HG03159 (cell line): ENCODE measurements around the gene ALDOC.

Experiments
- ATAC-seq: cut with Tn5 transposase; IDR thresholded peaks from one replicate; pipeline ENCODE4 v1.9.1; 2021; ENCODE audit warnings: mild to moderate bottlenecking, moderate library complexity; ENCODE audit not compliant: unreplicated experiment

ALDOC gene

DNA sequence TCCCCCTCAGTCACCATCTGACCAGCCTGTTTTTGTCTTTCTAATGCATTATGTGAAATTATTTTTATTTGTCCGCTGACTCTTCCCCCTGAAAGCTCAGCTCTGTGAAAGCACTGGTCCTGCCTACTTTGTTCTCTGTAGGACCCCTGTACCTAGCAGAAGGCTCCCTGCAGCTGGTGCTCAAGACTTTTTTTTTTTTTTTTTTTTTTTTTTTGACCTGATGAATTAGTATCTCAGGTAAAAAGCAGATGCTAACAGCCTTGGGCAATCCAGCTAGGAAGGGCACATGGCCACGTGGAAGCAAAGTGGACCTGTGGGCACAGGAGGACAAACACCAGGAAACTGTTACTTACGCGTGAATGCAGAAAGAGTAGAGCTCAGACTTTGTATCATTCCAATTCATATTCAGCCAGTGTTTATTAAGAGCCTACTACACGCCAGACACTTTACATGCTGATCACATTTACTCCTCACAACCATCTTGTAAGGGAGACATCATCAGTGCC is 23.6 kb downstream of the ALDOC start:
- no peak for ATAC-seq

DNA sequence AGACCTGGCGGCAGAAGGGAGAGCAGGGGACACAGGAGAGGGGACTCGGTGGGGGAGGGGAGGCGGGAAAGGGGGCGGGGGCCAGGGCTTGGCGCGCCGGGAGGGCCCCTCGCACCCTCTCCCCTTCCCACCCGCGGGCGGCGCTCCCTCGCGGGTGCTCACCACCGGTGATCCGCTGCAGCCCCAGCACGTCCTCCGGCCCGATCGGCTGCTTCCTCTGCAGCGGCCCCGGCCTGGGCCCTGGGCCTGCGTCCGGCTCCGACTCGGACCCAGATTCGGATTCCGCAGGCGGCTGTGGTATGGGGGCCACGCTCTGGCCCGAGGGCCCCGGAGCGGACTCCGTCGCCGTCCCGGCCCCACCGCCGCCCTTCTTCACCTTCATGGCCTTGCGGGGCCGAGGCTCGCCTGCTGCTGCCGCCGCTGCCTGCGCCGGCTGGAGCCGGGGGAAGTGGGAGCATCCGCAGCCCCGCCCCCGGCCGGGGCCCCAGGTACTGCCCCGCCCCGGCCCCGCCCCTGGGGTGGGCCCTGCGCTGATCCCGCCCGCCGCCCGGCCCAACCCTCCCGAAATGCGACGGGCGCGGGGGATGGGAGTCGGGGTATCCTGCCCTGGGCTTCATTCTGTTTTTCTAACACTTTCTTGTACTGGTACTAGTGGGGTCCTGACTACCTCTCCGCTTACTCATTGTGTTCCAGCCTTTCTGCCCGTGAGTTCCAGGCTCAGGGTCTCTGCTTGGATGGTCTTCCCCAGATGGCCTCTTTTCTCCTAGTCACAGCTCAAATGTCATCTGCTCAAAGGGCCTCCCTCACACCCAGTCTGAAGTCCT is 24.3 kb downstream of the ALDOC start, which contains the start of gene UNC119:
Gene UNC119, minus strand, starts transcription at position 449 of the 824 bp plus-strand sequence. Its CDS starts 67 bp downstream, at position 382.
- ATAC-seq: peak; percentile 52

DNA sequence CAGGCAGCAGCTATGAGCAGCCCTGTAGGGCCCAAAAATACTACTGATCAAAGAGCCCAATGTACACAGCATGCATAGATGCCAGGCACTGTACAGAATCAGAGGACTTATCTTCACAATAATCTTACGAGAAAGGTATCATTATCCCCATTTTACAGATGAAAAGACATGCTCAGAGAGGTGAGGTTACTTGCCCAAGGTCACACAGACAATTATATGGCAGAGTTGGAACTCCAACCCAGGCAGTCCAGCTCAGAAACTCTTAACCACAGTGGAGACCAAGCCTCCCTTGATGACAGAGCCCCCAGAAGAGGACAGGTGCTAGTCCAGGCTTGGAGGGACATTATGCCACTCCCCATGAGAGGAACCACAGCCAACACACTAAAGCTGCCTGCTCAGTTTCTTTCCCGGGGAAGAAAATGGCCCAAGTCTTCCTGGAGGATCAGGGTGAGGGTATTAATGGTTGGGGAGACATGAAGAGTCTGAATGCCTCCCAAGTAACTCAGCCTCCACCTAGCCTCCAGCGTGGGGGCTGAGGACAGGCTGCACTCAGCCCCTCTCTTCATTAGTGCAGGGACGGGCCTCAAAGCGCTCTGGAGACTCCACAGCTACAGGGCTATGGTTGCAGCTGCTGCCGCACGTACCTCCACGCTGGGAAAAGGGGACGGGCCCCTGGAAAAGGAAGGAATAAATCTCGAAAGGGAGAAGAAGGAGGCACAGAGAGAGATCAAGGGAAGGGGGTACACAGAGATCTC is 25.1 kb downstream of the ALDOC start:
- ATAC-seq: no peak

GRCh38 chr17:28550858-28551257 is 25.8 kb downstream of the ALDOC start:
- no peak for ATAC-seq

GRCh38 chr17:28549236-28550132 is 27.2 kb downstream of the ALDOC start:
- peak; percentile 39 for ATAC-seq

DNA sequence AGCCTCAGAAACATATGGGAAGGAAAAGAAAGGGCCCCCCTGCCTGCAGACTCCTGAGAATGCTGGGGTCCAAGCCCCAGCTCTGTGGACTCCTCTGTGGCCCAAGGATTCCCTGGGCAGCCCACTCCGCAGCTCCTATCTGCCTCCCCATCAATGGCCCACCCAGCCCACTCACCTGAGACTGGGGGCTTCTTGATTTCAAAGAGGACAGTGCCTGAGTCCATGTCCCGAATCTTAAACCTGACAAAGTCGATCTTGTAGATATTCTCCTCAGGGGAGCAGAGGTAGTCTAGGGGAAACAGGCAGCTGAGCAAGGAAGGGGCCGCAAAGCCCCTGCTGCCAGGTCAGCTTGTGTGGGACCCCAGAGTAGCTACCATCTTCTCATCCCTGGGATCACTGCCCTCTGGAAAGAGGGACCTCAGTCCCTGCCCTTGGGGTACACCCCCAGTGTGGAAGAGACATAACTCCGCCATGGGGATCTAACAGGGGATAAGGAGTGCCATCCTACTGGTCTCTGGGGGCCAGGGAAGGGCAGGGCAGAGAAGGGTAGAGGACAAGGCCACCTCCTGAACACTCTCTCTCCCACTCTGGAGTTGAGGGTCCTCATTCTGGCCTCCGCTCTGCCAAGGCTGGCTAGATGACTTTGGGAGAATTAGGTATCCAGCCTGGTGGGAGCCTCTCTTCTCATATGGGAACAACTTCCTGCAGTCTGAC is 28.1 kb downstream of the ALDOC start:
- no peak for ATAC-seq

- no peak for ATAC-seq
Measured at GRCh38 chr17:28547623-28548416, 28.9 kb downstream of the ALDOC start.

GRCh38 chr17:28547096-28547622 is 29.5 kb downstream of the ALDOC start:
- ATAC-seq: no peak

GRCh38 chr17:28545787-28546415 is 30.8 kb downstream of the ALDOC start:
- no peak for ATAC-seq

GRCh38 chr17:28545141-28545503 is 31.6 kb downstream of the ALDOC start:
- ATAC-seq: no peak

GRCh38 chr17:28544402-28545140 is 32.1 kb downstream of the ALDOC start:
- ATAC-seq: no peak

GRCh38 chr17:28541439-28541838 is 35.3 kb downstream of the ALDOC start:
- ATAC-seq: no peak

DNA sequence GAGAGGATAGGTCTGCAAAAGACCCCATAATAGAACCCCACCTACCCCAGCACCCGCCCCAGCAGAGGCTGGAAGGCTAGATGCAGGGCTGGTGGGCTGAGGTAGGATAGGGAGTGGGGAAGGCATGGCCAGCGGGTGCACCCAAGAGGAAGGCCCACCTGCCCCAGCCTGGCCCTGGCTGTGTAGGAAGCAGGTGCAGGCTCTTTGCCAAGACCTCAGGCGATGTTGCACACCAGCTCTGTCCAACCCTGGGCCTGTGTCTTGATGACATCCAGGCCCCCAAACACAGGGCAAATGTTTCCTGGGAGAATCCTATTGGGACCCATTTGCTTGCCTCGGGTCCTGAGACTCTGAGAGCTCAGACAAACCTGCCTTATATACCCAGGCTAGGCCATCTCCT is 36.5 kb downstream of the ALDOC start:
- ATAC-seq: no peak

GRCh38 chr17:28538296-28538895 is 38.3 kb downstream of the ALDOC start:
- ATAC-seq: no peak

DNA sequence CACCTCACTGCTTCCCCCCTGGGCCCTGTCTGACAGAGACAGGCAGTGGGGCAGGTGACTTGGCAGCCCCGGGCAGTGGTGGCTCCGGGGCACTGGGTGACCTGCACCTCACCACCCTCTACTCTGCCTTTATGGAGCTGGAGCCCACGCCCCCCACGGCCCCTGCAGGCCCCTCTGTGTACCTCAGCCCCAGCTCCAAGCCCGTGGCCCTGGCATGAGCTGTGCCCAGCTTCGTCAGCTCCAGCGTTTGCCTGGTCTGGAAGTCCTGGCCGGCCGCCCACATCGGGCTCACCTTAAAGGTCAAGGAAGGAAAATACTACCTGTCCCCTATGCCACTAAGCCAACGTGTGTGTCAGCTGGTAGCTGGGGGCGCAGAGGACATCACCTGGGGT is 39.5 kb downstream of the ALDOC start:
- no peak for ATAC-seq

- ATAC-seq: no peak
Measured at GRCh38 chr17:28536532-28537218, 40.0 kb downstream of the ALDOC start.

GRCh38 chr17:28534740-28535375 is 41.8 kb downstream of the ALDOC start:
- ATAC-seq: no peak
